ENCODE results near the gene SREK1IP1.
"Not testable (repeated sequence)": the region's sequence is repeated elsewhere in the genome, so short reads cannot be mapped to it uniquely, and the experiment has no call there.

The SREK1IP1 gene

DNA sequence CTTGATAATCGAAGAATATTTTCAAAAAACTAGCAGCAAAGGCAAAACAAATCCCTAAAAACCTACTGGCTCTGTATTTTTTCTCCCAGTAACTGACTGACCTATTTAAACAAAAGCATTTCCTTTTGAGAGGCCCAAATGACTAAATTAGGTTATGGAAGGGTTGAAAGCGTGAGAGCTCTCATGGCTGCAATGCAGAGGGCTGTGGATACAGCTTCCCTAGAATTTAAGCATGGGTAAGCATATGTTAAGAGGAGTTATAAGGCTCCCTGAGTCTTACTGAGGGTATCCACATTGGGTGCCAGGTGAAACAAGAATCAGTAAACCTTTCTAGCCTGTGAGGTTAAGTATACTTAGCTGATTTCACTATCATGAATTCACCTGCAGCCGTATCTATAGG lies 45.9 kb downstream of the SREK1IP1 start:
- TF ChIP-seq, protein P1, sequence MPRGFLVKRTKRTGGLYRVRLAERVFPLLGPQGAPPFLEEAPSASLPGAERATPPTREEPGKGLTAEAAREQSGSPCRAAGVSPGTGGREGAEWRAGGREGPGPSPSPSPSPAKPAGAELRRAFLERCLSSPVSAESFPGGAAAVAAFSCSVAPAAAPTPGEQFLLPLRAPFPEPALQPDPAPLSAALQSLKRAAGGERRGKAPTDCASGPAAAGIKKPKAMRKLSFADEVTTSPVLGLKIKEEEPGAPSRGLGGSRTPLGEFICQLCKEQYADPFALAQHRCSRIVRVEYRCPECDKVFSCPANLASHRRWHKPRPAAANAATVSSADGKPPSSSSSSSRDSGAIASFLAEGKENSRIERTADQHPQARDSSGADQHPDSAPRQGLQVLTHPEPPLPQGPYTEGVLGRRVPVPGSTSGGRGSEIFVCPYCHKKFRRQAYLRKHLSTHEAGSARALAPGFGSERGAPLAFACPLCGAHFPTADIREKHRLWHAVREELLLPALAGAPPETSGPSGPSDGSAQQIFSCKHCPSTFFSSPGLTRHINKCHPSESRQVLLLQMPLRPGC (tag by site-specific recombination; IDR thresholded peaks at IDR 0.05): no peak
- TF ChIP-seq ZNF664 (tag by site-specific recombination; IDR thresholded peaks at IDR 0.05) (no peak), ZNF132 (tag by site-specific recombination; IDR thresholded peaks at IDR 0.05; ENCODE audit: borderline replicate concordance) (no peak), IKZF3 (tag by site-specific recombination; IDR thresholded peaks at IDR 0.05) (no peak), WT1 (tag by site-specific recombination; IDR thresholded peaks at IDR 0.05) (no peak), ZNF112 (tag by site-specific recombination; IDR thresholded peaks at IDR 0.05) (no peak), ZNF629 (tag by site-specific recombination; IDR thresholded peaks at IDR 0.05) (no peak), ZNF596 (tag by site-specific recombination; IDR thresholded peaks at IDR 0.05) (no peak), ZNF274 (IDR thresholded peaks at IDR 0.05; ENCODE audit: low read length) (no peak), ZNF274 (tag by site-specific recombination; IDR thresholded peaks at IDR 0.05; ENCODE audit: borderline replicate concordance) (no peak), ZNF214 (tag by site-specific recombination; IDR thresholded peaks at IDR 0.05; ENCODE audit: borderline replicate concordance) (no peak), ZNF549 (tag by site-specific recombination; IDR thresholded peaks at IDR 0.05) (no peak), ZNF311 (tag by site-specific recombination; IDR thresholded peaks at IDR 0.05; ENCODE audit: borderline replicate concordance) (no peak), ZNF530 (tag by site-specific recombination; IDR thresholded peaks at IDR 0.05; ENCODE audit: low read depth) (no peak)
- TF ChIP-seq, protein P2, sequence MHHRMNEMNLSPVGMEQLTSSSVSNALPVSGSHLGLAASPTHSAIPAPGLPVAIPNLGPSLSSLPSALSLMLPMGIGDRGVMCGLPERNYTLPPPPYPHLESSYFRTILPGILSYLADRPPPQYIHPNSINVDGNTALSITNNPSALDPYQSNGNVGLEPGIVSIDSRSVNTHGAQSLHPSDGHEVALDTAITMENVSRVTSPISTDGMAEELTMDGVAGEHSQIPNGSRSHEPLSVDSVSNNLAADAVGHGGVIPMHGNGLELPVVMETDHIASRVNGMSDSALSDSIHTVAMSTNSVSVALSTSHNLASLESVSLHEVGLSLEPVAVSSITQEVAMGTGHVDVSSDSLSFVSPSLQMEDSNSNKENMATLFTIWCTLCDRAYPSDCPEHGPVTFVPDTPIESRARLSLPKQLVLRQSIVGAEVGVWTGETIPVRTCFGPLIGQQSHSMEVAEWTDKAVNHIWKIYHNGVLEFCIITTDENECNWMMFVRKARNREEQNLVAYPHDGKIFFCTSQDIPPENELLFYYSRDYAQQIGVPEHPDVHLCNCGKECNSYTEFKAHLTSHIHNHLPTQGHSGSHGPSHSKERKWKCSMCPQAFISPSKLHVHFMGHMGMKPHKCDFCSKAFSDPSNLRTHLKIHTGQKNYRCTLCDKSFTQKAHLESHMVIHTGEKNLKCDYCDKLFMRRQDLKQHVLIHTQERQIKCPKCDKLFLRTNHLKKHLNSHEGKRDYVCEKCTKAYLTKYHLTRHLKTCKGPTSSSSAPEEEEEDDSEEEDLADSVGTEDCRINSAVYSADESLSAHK (tag by site-specific recombination; IDR thresholded peaks at IDR 0.05): no peak
- no peaks in the 10 kb centered on the region for H3K4me1 ChIP-seq (ENCODE audit: control insufficient read depth, insufficient read depth, low read length)
- peaks cover 14 to 24% of the 10 kb centered on the region in 2 experiments for H3K36me3 ChIP-seq (ENCODE audit: control insufficient read depth in 2 of 2, insufficient read depth in 1 of 2, low read length in 2 of 2)
- H3K9me3 ChIP-seq (ENCODE audit: control insufficient read depth, insufficient read depth, low read depth, low read length): no peaks in the 10 kb centered on the region
- ChIA-PET CTCF (interaction anchor here (1.0 kb wide), 1 partner anchor 62 kb away, joined by 3 read pairs; no protein-coding TSS in a partner anchor), POLR2A (no interaction called here)
- no peak overlapping the region for H3K27ac ChIP-seq (ENCODE audit: extremely low read depth, low read depth, low read length)
- H3K4me3 ChIP-seq (ENCODE audit: low read depth, low read length): no peak overlapping the region

DNA sequence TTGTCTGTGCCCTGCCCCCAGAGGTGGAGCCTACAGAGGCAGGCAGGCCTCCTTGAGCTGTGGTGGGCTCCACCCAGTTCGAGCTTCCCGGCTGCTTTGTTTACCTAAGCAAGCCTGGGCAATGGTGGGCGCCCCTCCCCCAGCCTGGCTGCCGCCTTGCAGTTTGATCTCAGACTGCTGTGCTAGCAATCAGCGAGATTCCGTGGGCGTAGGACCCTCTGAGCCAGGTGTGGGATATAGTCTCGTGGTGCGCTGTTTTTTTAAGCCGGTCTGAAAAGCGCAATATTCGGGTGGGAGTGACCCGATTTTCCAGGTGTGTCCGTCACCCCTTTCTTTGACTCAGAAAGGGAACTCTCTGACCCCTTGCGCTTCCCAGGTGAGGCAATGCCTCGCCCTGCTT lies 54.0 kb downstream of the SREK1IP1 start:
- H3K4me3 ChIP-seq (ENCODE audit: low read depth, low read length); H3K4me1 ChIP-seq (ENCODE audit: control insufficient read depth, insufficient read depth, low read length); H3K9me3 ChIP-seq (ENCODE audit: control insufficient read depth, insufficient read depth, low read depth, low read length); H3K36me3 ChIP-seq (ENCODE audit: control insufficient read depth in 2 of 2, insufficient read depth in 1 of 2, low read length in 2 of 2); CTCF ChIA-PET; H3K27ac ChIP-seq (ENCODE audit: extremely low read depth, low read depth, low read length); POLR2A ChIA-PET: not testable (repeated sequence)
- 0 out of 2 replicates have a peak, but pooled peaks have one; percentile 16 for TF ChIP-seq ZFP69B (tag by site-specific recombination; IDR thresholded peaks at IDR 0.05)
- peak; percentile 50 for TF ChIP-seq YY1 (tag by site-specific recombination; IDR thresholded peaks at IDR 0.05)
- TF ChIP-seq ZFHX2 (tag by site-specific recombination; conservative IDR thresholded peaks at IDR 0.05): peak; percentile 38
- TF ChIP-seq ZNF341 (tag by site-specific recombination; IDR thresholded peaks at IDR 0.05; ENCODE audit: low read depth): peak; percentile 17; the same call in 1 of the 2 replicates
- TF ChIP-seq EGR2 (tag by site-specific recombination; IDR thresholded peaks at IDR 0.05; ENCODE audit: low read depth): peak; percentile 79

DNA sequence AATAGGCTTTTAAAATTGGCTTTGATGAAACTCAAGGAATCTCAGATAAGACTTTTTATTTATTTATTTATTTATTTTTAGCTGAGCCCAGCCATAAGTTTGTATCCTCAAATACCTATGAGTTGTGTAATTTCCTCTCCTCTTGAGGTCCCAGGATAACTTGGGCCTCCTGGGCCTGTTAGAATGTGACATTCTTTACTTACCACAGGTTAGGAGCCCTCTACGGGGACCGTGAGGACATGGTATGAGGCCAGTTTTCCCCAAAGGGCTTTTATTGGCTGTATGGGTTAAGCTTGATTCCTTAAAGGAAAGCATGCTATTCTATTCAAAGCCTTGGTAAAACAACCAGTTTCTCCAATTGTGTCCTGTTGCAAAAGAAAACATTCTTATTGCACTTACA lies 61.3 kb downstream of the SREK1IP1 start:
- TF ChIP-seq HOXA7 (CRISPR knock-in tag; IDR thresholded peaks at IDR 0.05; ENCODE audit: borderline replicate concordance) (no peak), ZNF585B (tag by site-specific recombination; IDR thresholded peaks at IDR 0.05) (no peak), ZNF2 (tag by site-specific recombination; IDR thresholded peaks at IDR 0.05) (no peak)
- TF ChIP-seq, protein P3, sequence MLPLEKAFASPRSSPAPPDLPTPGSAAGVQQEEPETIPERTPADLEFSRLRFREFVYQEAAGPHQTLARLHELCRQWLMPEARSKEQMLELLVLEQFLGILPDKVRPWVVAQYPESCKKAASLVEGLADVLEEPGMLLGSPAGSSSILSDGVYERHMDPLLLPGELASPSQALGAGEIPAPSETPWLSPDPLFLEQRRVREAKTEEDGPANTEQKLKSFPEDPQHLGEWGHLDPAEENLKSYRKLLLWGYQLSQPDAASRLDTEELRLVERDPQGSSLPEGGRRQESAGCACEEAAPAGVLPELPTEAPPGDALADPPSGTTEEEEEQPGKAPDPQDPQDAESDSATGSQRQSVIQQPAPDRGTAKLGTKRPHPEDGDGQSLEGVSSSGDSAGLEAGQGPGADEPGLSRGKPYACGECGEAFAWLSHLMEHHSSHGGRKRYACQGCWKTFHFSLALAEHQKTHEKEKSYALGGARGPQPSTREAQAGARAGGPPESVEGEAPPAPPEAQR (tag by site-specific recombination; IDR thresholded peaks at IDR 0.05): no peak
- ChIA-PET POLR2A (interaction anchor here (1.2 kb wide), 1 partner anchor 16 kb away, joined by 3 read pairs; no protein-coding TSS in a partner anchor), CTCF (no interaction called here)
- H3K4me1 ChIP-seq (ENCODE audit: control insufficient read depth, insufficient read depth, low read length): peaks cover 3% of the 10 kb centered on the region; the same call in 1 of the 2 replicates
- no peaks in the 10 kb centered on the region for H3K36me3 ChIP-seq (ENCODE audit: control insufficient read depth in 2 of 2, insufficient read depth in 1 of 2, low read length in 2 of 2)
- H3K9me3 ChIP-seq (ENCODE audit: control insufficient read depth, insufficient read depth, low read depth, low read length): no peaks in the 10 kb centered on the region
- no peak overlapping the region for H3K4me3 ChIP-seq (ENCODE audit: low read depth, low read length)
- no peak overlapping the region for H3K27ac ChIP-seq (ENCODE audit: extremely low read depth, low read depth, low read length)

DNA sequence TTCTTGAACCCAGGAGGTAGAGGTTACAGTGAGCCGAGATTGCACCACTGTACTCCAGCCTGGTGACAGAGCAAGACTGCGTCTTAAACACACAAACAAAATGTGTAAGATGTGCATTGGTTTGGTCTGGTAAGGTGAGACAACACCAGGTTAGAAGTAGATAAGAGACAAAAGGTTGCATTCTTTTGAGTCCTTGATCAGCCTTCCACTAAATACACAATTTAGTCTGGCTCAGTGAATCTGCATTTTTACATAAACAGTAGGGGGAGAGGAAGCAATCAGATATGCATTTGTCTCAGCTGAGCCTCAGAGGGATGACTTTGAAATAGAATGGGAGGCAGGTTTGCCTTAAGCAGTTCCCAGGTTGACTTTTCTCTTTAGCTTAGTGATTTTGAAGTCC lies 62.4 kb downstream of the SREK1IP1 start:
- H3K9me3 ChIP-seq (ENCODE audit: control insufficient read depth, insufficient read depth, low read depth, low read length); H3K4me1 ChIP-seq (ENCODE audit: control insufficient read depth, insufficient read depth, low read length); CTCF ChIA-PET; H3K36me3 ChIP-seq (ENCODE audit: control insufficient read depth in 2 of 2, insufficient read depth in 1 of 2, low read length in 2 of 2); H3K4me3 ChIP-seq (ENCODE audit: low read depth, low read length); H3K27ac ChIP-seq (ENCODE audit: extremely low read depth, low read depth, low read length): not testable (repeated sequence)
- POLR2A ChIA-PET: interaction anchor here (1.2 kb wide), 1 partner anchor 15 kb away, joined by 3 read pairs; no protein-coding TSS in a partner anchor
